Measurements from ENCODE around the gene KDM2A.

Gene KDM2A

DNA sequence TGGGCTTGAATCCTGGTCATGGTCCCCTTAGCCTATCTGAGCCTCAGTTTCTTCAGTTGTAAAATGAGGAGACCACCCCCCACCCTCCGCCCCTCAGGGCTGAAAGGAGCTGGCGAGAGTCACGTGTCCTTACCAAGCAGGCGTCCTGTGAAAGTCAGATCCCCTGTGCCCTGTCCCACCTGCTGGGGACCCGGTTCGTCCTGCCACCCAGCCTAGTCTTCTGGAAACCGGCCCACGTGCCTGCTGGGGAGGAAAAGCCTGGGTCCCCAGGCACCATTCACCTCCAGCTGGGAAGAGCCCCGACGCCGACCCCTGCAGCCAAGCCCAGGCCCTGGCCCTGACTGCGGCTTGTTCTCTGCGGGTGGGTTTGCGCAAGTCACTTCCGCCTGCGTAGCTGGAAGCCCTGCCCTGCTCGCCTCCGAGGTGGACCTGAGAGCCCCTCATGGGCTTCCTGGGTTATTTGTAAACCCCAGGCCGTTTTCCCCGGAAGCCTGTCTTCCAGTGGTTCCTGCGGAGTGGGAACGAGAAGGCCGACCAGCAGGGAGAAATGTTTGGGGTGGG, 183.6 kb downstream of the KDM2A start:
- no peak for DNase-seq (ENCODE audit: low read depth)

DNA sequence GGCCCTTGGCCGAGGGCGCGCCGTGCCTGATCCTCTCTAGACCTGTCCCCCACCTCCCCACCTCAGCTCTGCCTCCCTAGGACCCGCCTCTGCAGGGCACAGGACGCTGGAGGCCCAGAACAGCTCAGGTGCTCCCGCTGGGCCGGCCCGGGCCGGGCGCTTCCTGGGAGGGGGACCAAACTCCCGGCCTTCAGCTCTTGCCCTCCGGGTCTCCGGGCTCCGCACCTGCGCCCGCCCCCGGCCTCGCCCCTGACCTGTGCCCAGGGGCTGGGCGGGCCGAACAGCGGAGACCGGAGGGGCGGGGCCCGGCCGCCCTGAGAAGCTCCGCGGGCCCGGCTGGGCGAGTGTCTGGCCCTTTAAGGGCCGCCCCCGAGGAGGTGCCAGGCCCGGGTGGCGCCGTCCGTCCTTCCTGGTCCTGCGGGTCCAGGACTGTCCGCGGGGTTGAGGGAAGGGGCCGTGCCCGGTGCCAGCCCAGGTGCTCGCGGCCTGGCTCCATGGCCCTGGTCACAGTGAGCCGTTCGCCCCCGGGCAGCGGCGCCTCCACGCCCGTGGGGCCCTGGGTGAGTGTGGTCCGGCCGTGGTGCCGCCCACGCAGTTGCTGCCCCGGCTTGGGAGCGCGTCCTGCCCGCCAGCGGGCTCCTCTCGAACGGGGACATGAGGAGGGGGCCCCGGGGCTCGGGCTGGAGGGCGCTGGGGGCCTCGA, 184.2 kb downstream of the KDM2A start, which contains the start of gene SSH3:
TSS of gene SSH3 (plus strand) at position 399 of the 703 bp plus-strand sequence. CDS start at position 495, 96 bp downstream.
- DNase-seq (ENCODE audit: low read depth): no peak

DNA sequence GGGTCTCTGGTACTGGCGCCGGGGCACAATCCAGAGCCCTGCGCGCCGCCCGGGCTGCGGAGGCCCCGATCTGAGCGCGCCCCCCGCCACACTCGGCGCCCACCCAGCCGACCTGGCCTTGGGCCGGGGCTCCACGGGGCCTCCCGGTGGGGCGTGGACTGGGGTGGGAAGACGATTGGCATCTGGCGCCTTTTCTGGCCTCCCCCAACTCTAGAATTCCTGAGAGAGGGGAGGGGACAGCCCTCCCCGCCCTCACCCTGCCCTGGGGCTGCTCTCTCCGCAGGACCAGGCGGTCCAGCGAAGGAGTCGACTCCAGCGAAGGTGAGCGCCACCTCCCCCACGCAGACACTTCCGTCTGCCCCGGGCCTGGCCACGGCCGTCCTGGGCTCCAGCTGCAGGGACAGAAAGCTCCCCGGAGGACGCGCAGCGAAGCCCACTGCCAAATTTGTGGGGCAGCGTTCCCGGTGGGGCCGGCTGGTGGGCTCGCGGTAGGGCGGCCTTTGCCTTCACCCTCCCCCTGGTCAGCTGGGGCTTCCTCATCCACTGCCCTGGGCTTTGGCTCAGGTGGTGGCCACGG, 184.9 kb downstream of the KDM2A start:
- DNase-seq (ENCODE audit: low read depth): no peak

DNA sequence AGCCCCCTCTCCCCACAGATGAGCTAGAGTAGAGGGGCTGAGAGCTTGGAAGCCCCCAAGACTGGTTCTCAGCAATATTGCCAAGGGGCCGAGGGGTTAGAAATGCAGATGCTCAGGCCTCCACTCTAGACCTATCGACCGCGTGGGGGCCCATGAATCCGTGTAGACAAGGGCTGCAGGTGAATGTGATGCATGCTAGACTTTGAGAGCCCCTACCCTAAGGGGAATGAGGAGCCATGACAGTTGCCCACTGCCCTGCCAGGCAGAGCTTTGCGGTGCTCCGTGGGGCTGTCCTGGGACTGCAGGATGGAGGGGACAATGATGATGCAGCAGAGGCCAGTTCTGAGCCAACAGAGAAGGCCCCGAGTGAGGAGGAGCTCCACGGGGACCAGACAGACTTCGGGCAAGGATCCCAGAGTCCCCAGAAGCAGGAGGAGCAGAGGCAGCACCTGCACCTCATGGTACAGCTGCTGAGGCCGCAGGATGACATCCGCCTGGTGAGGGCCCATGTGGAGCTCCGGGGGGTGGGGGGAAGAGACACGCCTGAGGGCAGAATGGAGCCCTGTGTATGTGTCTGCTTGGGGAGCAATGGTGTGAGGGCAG, 185.5 kb downstream of the KDM2A start:
- no peak for DNase-seq (ENCODE audit: low read depth)

GRCh38 chr11:67306769-67307544, 187.9 kb downstream of the KDM2A start:
- DNase-seq (ENCODE audit: low read depth): no peak

- no peak for DNase-seq (ENCODE audit: low read depth)
Measured at GRCh38 chr11:67307545-67308001, 188.5 kb downstream of the KDM2A start.
